GM19099 (cell line): ENCODE data around the gene SGK1.

Source experiments
- POLR2A ChIP-seq: IDR thresholded peaks from 3 replicates; pipeline ENCODE4 v1.6.1; 2011; ENCODE audit warnings: low read depth; ENCODE audit not compliant: insufficient read length; ENCODE audit errors: extremely low read depth

The SGK1 gene

GRCh38 chr6:134315974-134316441 lies 1.9 kb downstream of the SGK1 start:
- TF ChIP-seq POLR2A: no peak

- no peak for TF ChIP-seq POLR2A
These were observed 2.7 kb downstream of the SGK1 start for GRCh38 chr6:134315189-134315588.

GRCh38 chr6:134314006-134314821 lies 3.7 kb downstream of the SGK1 start:
- no peak for TF ChIP-seq POLR2A

- TF ChIP-seq POLR2A: no peak
These were observed 5.8 kb downstream of the SGK1 start for GRCh38 chr6:134312038-134312660.

- no peak for TF ChIP-seq POLR2A
These were observed 7.1 kb downstream of the SGK1 start for GRCh38 chr6:134310817-134311216.

GRCh38 chr6:134309983-134310605 lies 7.8 kb downstream of the SGK1 start:
- no peak for TF ChIP-seq POLR2A

- no peak for TF ChIP-seq POLR2A
These were observed 8.7 kb downstream of the SGK1 start for GRCh38 chr6:134309227-134309626.

- no peak for TF ChIP-seq POLR2A
These were observed 9.1 kb downstream of the SGK1 start for GRCh38 chr6:134308800-134309199.

- TF ChIP-seq POLR2A: no peak
These were observed 10.0 kb downstream of the SGK1 start for GRCh38 chr6:134307870-134308269.

- TF ChIP-seq POLR2A: no peak
These were observed 10.8 kb downstream of the SGK1 start for GRCh38 chr6:134307075-134307474.

GRCh38 chr6:134303891-134304290 lies 14.0 kb downstream of the SGK1 start:
- no peak for TF ChIP-seq POLR2A

GRCh38 chr6:134299236-134299635 lies 18.7 kb downstream of the SGK1 start:
- no peak for TF ChIP-seq POLR2A

- TF ChIP-seq POLR2A: no peak
These were observed 21.1 kb downstream of the SGK1 start for GRCh38 chr6:134296762-134297161.

- no peak for TF ChIP-seq POLR2A
These were observed 21.9 kb downstream of the SGK1 start for GRCh38 chr6:134295953-134296553.

GRCh38 chr6:134293659-134294161 lies 24.2 kb downstream of the SGK1 start:
- no peak for TF ChIP-seq POLR2A
